MM.1S (cell line): ENCODE results near the gene MPZL1.

Experiments
- CTCF ChIP-seq: fragments of 300-600 bp; sonication (generic); IDR thresholded peaks from 2 replicates; pipeline ENCODE4 v1.5.1; 2016; ENCODE audit warnings: antibody characterized with exemption, low read length, mixed read lengths
- EZH2 ChIP-seq: fragments of 300-600 bp; sonication (generic); optimal IDR thresholded peaks from 2 replicates; pipeline ENCODE3; 2017; ENCODE audit warnings: low read depth, mild to moderate bottlenecking, antibody characterized with exemption, low read length, mixed read lengths
- EZH2phosphoT487 ChIP-seq: fragments of 300-600 bp; sonication (generic); IDR thresholded peaks from 2 replicates; pipeline ENCODE4 v1.6.1; 2018; ENCODE audit warnings: antibody characterized with exemption, low read length

- TF ChIP-seq CTCF = no peak
- no peak for TF ChIP-seq EZH2
- TF ChIP-seq EZH2phosphoT487 = no peak
Observed at GRCh38 chr1:167707942-167708341, 13.8 kb upstream of the MPZL1 start.
